Progenitor cell of endocrine pancreas (in vitro differentiated cells): ENCODE data around the gene STAC3. TPM values are rescaled to one million over a fixed set of nuclear protein-coding genes. Genes with fewer than 3 reads are reported as not detected.
"Not testable (repeated sequence)": the region's sequence is repeated elsewhere in the genome, so short reads cannot be mapped to it uniquely, and the experiment has no call there.

Experiments
- DNase-seq: peaks from one replicate; pipeline ENCODE4 v3.0.0; 2021; ENCODE audit warnings: low spot score; ENCODE audit not compliant: unreplicated experiment
- H3K27ac Mint-ChIP-seq: 2 replicates; pipeline ENCODE4 v1.8.0; 2021; ENCODE audit warnings: mild to moderate bottlenecking, moderate library complexity, mixed read lengths
- H3K27me3 Mint-ChIP-seq: 2 replicates; pipeline ENCODE4 v1.8.0; 2021; ENCODE audit warnings: mixed read lengths
- H3K36me3 Mint-ChIP-seq: 2 replicates; pipeline ENCODE4 v1.8.0; 2022; ENCODE audit warnings: mixed read lengths; ENCODE audit not compliant: insufficient read depth
- H3K4me1 Mint-ChIP-seq: 2 replicates; pipeline ENCODE4 v1.8.0; 2021; ENCODE audit warnings: low read depth, mixed read lengths
- H3K4me3 Mint-ChIP-seq: 2 replicates; pipeline ENCODE4 v1.8.0; 2021; ENCODE audit warnings: low read depth, mild to moderate bottlenecking, moderate library complexity, mixed read lengths
- H3K9me3 Mint-ChIP-seq: 2 replicates; pipeline ENCODE4 v1.8.0; 2021; ENCODE audit warnings: low read depth, mixed read lengths
- CTCF ChIP-seq: fragments of 200-600 bp; sonication (generic); IDR thresholded peaks from one replicate; pipeline ENCODE4 v1.5.0; 2021; ENCODE audit warnings: antibody characterized with exemption, mild to moderate bottlenecking; ENCODE audit not compliant: unreplicated experiment
- total RNA-seq: library from RNA; stranded (reverse); gene quantifications from 2 replicates; pipeline ENCODE4 v1.2.1, GENCODE V29; 2021

The STAC3 gene
- total RNA-seq, 1 donor from 2014 or later, result 6.0 TPM

- no peak for TF ChIP-seq CTCF
- no peaks in the 10 kb centered on the region for H3K27me3 Mint-ChIP-seq
- DNase-seq, result no peak
- no peaks in the 10 kb centered on the region for H3K9me3 Mint-ChIP-seq
- no peak overlapping the region for H3K4me3 Mint-ChIP-seq
- no peaks in the 10 kb centered on the region for H3K4me1 Mint-ChIP-seq
- peaks cover 42% of the 10 kb centered on the region for H3K36me3 Mint-ChIP-seq
- no peak overlapping the region for H3K27ac Mint-ChIP-seq
Measured at GRCh38 chr12:57278465-57279381, 27.7 kb upstream of the STAC3 start.

GRCh38 chr12:57276935-57277563 is 26.1 kb upstream of the STAC3 start:
- no peak for DNase-seq
- Mint-ChIP-seq H3K36me3 (peaks cover 36% of the 10 kb centered on the region), H3K4me1 (peaks cover 8% of the 10 kb centered on the region)

GRCh38 chr12:57276233-57276632 is 25.2 kb upstream of the STAC3 start:
- DNase-seq, H3K4me3 Mint-ChIP-seq, H3K4me1 Mint-ChIP-seq, H3K27ac Mint-ChIP-seq, H3K27me3 Mint-ChIP-seq, H3K9me3 Mint-ChIP-seq: not testable (repeated sequence)
- H3K36me3 Mint-ChIP-seq, result peaks cover 37% of the 10 kb centered on the region

More at GRCh38 chr12:57276935-57277563, 26.1 kb upstream of the STAC3 start:
- Mint-ChIP-seq H3K27me3 (no peaks in the 10 kb centered on the region), H3K4me3 (no peak overlapping the region), H3K27ac (no peak overlapping the region), H3K9me3 (no peaks in the 10 kb centered on the region)
- TF ChIP-seq CTCF, result peak; percentile 43

- Mint-ChIP-seq H3K4me3 (no peak overlapping the region), H3K9me3 (no peaks in the 10 kb centered on the region), H3K27ac (no peak overlapping the region), H3K4me1 (peaks cover 8% of the 10 kb centered on the region), H3K27me3 (no peaks in the 10 kb centered on the region), H3K36me3 (peaks cover 35% of the 10 kb centered on the region)
- TF ChIP-seq CTCF, result no peak
- DNase-seq, result no peak
Measured at GRCh38 chr12:57273516-57273915, 22.5 kb upstream of the STAC3 start.

- Mint-ChIP-seq H3K27ac (no peak overlapping the region), H3K36me3 (peaks cover 32% of the 10 kb centered on the region), H3K4me1 (peaks cover 8% of the 10 kb centered on the region), H3K9me3 (no peaks in the 10 kb centered on the region), H3K27me3 (no peaks in the 10 kb centered on the region), H3K4me3 (no peak overlapping the region)
- no peak for TF ChIP-seq CTCF
- no peak for DNase-seq
Measured at GRCh38 chr12:57272337-57273151, 21.6 kb upstream of the STAC3 start.
